H9 (cell line): ENCODE measurements around the gene FHL1. TPM values are rescaled to one million over a fixed set of nuclear protein-coding genes. Genes with fewer than 3 reads are reported as not detected.

Experiments
- DNase-seq: peaks from one replicate; pipeline ENCODE4 v3.0.0-alpha.2; 2017
- H2AFZ ChIP-seq: one replicate; pipeline ENCODE4 v1.6.1; 2013; ENCODE audit warnings: mild to moderate bottlenecking, low read length, control low read depth, moderate library complexity
- H2AK5ac ChIP-seq: 2 replicates; pipeline ENCODE4 v1.6.1; 2013; ENCODE audit warnings: low read length, control low read depth, mixed read lengths; ENCODE audit not compliant: insufficient read length
- H2BK120ac ChIP-seq: one replicate; pipeline ENCODE4 v1.6.1; 2013; ENCODE audit warnings: low read depth, mild to moderate bottlenecking, low read length, control low read depth, inconsistent platforms; ENCODE audit not compliant: poor library complexity, severe bottlenecking
- H2BK12ac ChIP-seq: 2 replicates; pipeline ENCODE4 v1.6.1; 2013; ENCODE audit warnings: low read length, control low read depth, mixed read lengths, low read depth; ENCODE audit not compliant: insufficient read length
- H2BK15ac ChIP-seq: 2 replicates; pipeline ENCODE4 v1.6.1; 2013; ENCODE audit warnings: low read depth, low read length, control low read depth
- H2BK20ac ChIP-seq: one replicate; pipeline ENCODE4 v1.6.1; 2013; ENCODE audit warnings: low read depth, mild to moderate bottlenecking, low read length, control low read depth, inconsistent platforms; ENCODE audit not compliant: poor library complexity, severe bottlenecking
- H2BK5ac ChIP-seq: 2 replicates; pipeline ENCODE4 v1.6.1; 2013; ENCODE audit warnings: low read length, control low read depth, mixed read lengths; ENCODE audit not compliant: insufficient read length
- H3K14ac ChIP-seq: 2 replicates; pipeline ENCODE4 v1.6.1; 2013; ENCODE audit warnings: low read length, control low read depth; ENCODE audit not compliant: insufficient read depth
- H3K18ac ChIP-seq: 2 replicates; pipeline ENCODE4 v1.6.1; 2013; ENCODE audit warnings: low read depth, mild to moderate bottlenecking, mixed read lengths, low read length, control low read depth; ENCODE audit not compliant: insufficient read length
- H3K23ac ChIP-seq: 2 replicates; pipeline ENCODE4 v1.6.1; 2013; ENCODE audit warnings: low read length, control low read depth, mixed read lengths, low read depth; ENCODE audit not compliant: insufficient read length
- H3K23me2 ChIP-seq: 2 replicates; pipeline ENCODE4 v1.6.1; 2013; ENCODE audit warnings: low read depth, mild to moderate bottlenecking, mixed read lengths, low read length, control low read depth; ENCODE audit not compliant: insufficient read length, poor library complexity, severe bottlenecking
- H3K27ac ChIP-seq: 2 replicates; pipeline ENCODE4 v1.5.1; 2013; ENCODE audit warnings: low read length, control low read depth, mixed read lengths, low read depth; ENCODE audit not compliant: insufficient read length
- H3K27me3 ChIP-seq: 2 replicates; pipeline ENCODE4 v1.6.1; 2013; ENCODE audit warnings: low read length, control low read depth, inconsistent platforms; ENCODE audit not compliant: insufficient read depth
- H3K4ac ChIP-seq: 2 replicates; pipeline ENCODE4 v1.6.1; 2013; ENCODE audit warnings: low read depth, mild to moderate bottlenecking, control low read depth, inconsistent platforms, low read length, moderate library complexity
- H3K4me1 ChIP-seq: 2 replicates; pipeline ENCODE4 v1.6.1; 2013; ENCODE audit warnings: low read length, control low read depth, inconsistent platforms; ENCODE audit not compliant: insufficient read depth
- H3K4me2 ChIP-seq: 2 replicates; pipeline ENCODE4 v1.6.1; 2013; ENCODE audit warnings: low read length, control low read depth, mixed read lengths; ENCODE audit not compliant: insufficient read length, insufficient read depth
- H3K56ac ChIP-seq: 2 replicates; pipeline ENCODE4 v1.6.1; 2013; ENCODE audit warnings: low read depth, mild to moderate bottlenecking, mixed read lengths, low read length, control low read depth; ENCODE audit not compliant: insufficient read length
- H3K79me1 ChIP-seq: 2 replicates; pipeline ENCODE4 v1.6.1; 2013; ENCODE audit warnings: low read depth, mild to moderate bottlenecking, moderate library complexity, low read length, control low read depth, inconsistent platforms; ENCODE audit not compliant: insufficient read depth, poor library complexity, severe bottlenecking
- H3K79me2 ChIP-seq: 2 replicates; pipeline ENCODE4 v1.6.1; 2013; ENCODE audit warnings: low read length, control low read depth, inconsistent platforms; ENCODE audit not compliant: insufficient read depth
- H3K9ac ChIP-seq: 2 replicates; pipeline ENCODE4 v1.6.1; 2013; ENCODE audit warnings: low read length, control low read depth, mixed read lengths; ENCODE audit not compliant: insufficient read length; ENCODE audit errors: extremely low read depth
- H3K9me3 ChIP-seq: one replicate; pipeline ENCODE4 v1.6.1; 2013; ENCODE audit warnings: low read depth, low read length, inconsistent platforms; ENCODE audit not compliant: control insufficient read depth
- H3T11ph ChIP-seq: one replicate; pipeline ENCODE4 v1.6.1; 2013; ENCODE audit warnings: mild to moderate bottlenecking, low read length, control low read depth, inconsistent platforms
- H4K20me1 ChIP-seq: one replicate; pipeline ENCODE4 v1.6.1; 2013; ENCODE audit not compliant: control insufficient read depth, insufficient read length, insufficient read depth
- H4K5ac ChIP-seq: 2 replicates; pipeline ENCODE4 v1.6.1; 2013; ENCODE audit warnings: low read depth, mild to moderate bottlenecking, mixed read lengths, low read length, control low read depth; ENCODE audit not compliant: insufficient read length
- H4K8ac ChIP-seq: replicated peaks from 2 replicates; pipeline ENCODE4 v1.6.1; 2013; ENCODE audit warnings: low read length, control low read depth, mixed read lengths, low read depth; ENCODE audit not compliant: insufficient read length
- H4K91ac ChIP-seq: 2 replicates; pipeline ENCODE4 v1.6.1; 2013; ENCODE audit warnings: low read depth, mild to moderate bottlenecking, moderate library complexity, mixed read lengths, low read length, control low read depth; ENCODE audit not compliant: insufficient read length
- H3K27ac Mint-ChIP-seq, 3 experiments: 2 replicates in 2 of 3; 3 replicates in 1 of 3; pipeline ENCODE4 v1.8.0; 2020 to 2021; ENCODE audit warnings: mixed read lengths in 3 of 3, mild to moderate bottlenecking in 1 of 3, moderate library complexity in 1 of 3
- H3K27me3 Mint-ChIP-seq: 2 replicates; pipeline ENCODE4 v1.8.0; 2021; ENCODE audit warnings: low read depth, mild to moderate bottlenecking, moderate library complexity, mixed read lengths
- H3K36me3 Mint-ChIP-seq, 3 experiments: 2 replicates in 2 of 3; 3 replicates in 1 of 3; pipeline ENCODE4 v1.8.0; 2020 to 2021; ENCODE audit warnings: low read depth in 3 of 3, mixed read lengths in 3 of 3; ENCODE audit not compliant: insufficient read depth in 1 of 3
- H3K4me1 Mint-ChIP-seq, 2 experiments: 2 replicates each; pipeline ENCODE4 v1.8.0; 2020; ENCODE audit warnings: mixed read lengths in 2 of 2
- H3K4me3 Mint-ChIP-seq, 2 experiments: 2 replicates in 1 of 2; 3 replicates in 1 of 2; pipeline ENCODE4 v1.8.0; 2020 to 2021; ENCODE audit warnings: mild to moderate bottlenecking in 2 of 2, mixed read lengths in 2 of 2, moderate library complexity in 1 of 2
- H3K9me3 Mint-ChIP-seq, 2 experiments: 2 replicates in 1 of 2; 3 replicates in 1 of 2; pipeline ENCODE4 v1.8.0; 2020; ENCODE audit warnings: mild to moderate bottlenecking in 2 of 2, mixed read lengths in 2 of 2, moderate library complexity in 1 of 2
- CTCF ChIP-seq: fragments of 200-600 bp; sonication (generic); conservative IDR thresholded peaks from 3 replicates; pipeline ENCODE4 v1.8.0; 2021; ENCODE audit warnings: antibody characterized with exemption, mild to moderate bottlenecking
- WGBS: extraction: QIAGEN DNeasy Blood & Tissue Kit; methylation state at CpG from one replicate; pipeline ENCODE4 v1.1.7; 2013; ENCODE audit warnings: missing lambda C conversion rate, low lambda C conversion rate, mixed read lengths; ENCODE audit not compliant: insufficient read length; ENCODE audit errors: extremely low coverage; 5-methylcytosine and 5-hydroxymethylcytosine counted together
- total RNA-seq: library from RNA; stranded (reverse); gene quantifications from 2 replicates; pipeline ENCODE4 v1.2.1, GENCODE V29; 2021

Gene FHL1
- total RNA-seq, 1 experiment from 2014 or later: 20.0 TPM

GRCh38 chrX:136182414-136182813, 35.1 kb downstream of the FHL1 start:
- Histone ChIP-seq H3K23ac (no peak overlapping the region), H3K4me1 (no peaks in the 10 kb centered on the region), H2BK15ac (no peak overlapping the region), H3K27me3 (no peaks in the 10 kb centered on the region), H3K79me1 (no peaks in the 10 kb centered on the region), H3K9me3 (peaks cover 36% of the 10 kb centered on the region), H3K18ac (no peak overlapping the region), H3K23me2 (no peaks in the 10 kb centered on the region), H2BK20ac (no peak overlapping the region), H3K14ac (no peak overlapping the region), H4K5ac (no peak overlapping the region), H2BK12ac (no peak overlapping the region), H2AK5ac (no peak overlapping the region), H3K27ac (no peak overlapping the region), H4K91ac (no peak overlapping the region), H2BK5ac (no peak overlapping the region), H4K8ac (no peak overlapping the region), H2AFZ (no peak overlapping the region), H2BK120ac (no peak overlapping the region), H3K79me2 (no peaks in the 10 kb centered on the region), H3K4ac (no peak overlapping the region), H3T11ph (no peak overlapping the region), H3K9ac (no peak overlapping the region), H4K20me1 (no peaks in the 10 kb centered on the region), H3K4me2 (no peak overlapping the region), H3K56ac (no peak overlapping the region)
- no peak for DNase-seq
- no CpG with 5 or more reads among the region's 3 CpGs for WGBS
- Mint-ChIP-seq H3K4me1 (no peaks in the 10 kb centered on the region), H3K36me3 (0 out of 7 replicates have a peak, but pooled peaks cover 0 to 3% (median 0%) of the 10 kb centered on the region in 3 experiments), H3K4me3 (no peak overlapping the region), H3K9me3 (peaks cover 37 to 51% of the 10 kb centered on the region in 2 experiments), H3K27me3 (no peaks in the 10 kb centered on the region), H3K27ac (no peak overlapping the region)
- no peak for TF ChIP-seq CTCF
